ENCODE data around the gene SPRYD4. TPM values are rescaled to one million over a fixed set of nuclear protein-coding genes. Genes with fewer than 3 reads are reported as not detected.
A peak's percentile ranks its signal among the peaks of the same experiment; 100 is the strongest.
"Not testable (repeated sequence)": the region's sequence is repeated elsewhere in the genome, so short reads cannot be mapped to it uniquely, and the experiment has no call there.

The SPRYD4 gene
- polyA plus RNA-seq (ENCODE audit: insufficient read depth in 1 of 5, insufficient read length in 5 of 5, low replicate concordance in 1 of 5): 1 to 10 TPM; 4.0 to 5.8 (median 5.1) TPM
- long read RNA-seq, donor 1, full-length matches to known transcripts: 7 of 7 reads
- long read RNA-seq, donor 1, partial matches to known transcripts: 0 of 7 reads
- long read RNA-seq, donor 1, other reads (novel, unspliced or antisense): 0 of 7 reads
- long read RNA-seq, donor 2, full-length matches to known transcripts: 3 of 3 reads
- long read RNA-seq, donor 2, partial matches to known transcripts: 0 of 3 reads
- long read RNA-seq, donor 2, other reads (novel, unspliced or antisense): 0 of 3 reads
- long read RNA-seq, donor 3, full-length matches to known transcripts: 7 of 7 reads
- long read RNA-seq, donor 3, partial matches to known transcripts: 0 of 7 reads
- long read RNA-seq, donor 3, other reads (novel, unspliced or antisense): 0 of 7 reads
- long read RNA-seq, donor 4, full-length matches to known transcripts: 3 of 3 reads
- long read RNA-seq, donor 4, partial matches to known transcripts: 0 of 3 reads
- long read RNA-seq, donor 4, other reads (novel, unspliced or antisense): 0 of 3 reads
- long read RNA-seq, donor 5, full-length matches to known transcripts: 12 of 12 reads
- long read RNA-seq, donor 5, partial matches to known transcripts: 0 of 12 reads
- long read RNA-seq, donor 5, other reads (novel, unspliced or antisense): 0 of 12 reads
- long read RNA-seq, donor 6, full-length matches to known transcripts: 10 of 10 reads
- long read RNA-seq, donor 6, partial matches to known transcripts: 0 of 10 reads
- long read RNA-seq, donor 6, other reads (novel, unspliced or antisense): 0 of 10 reads
- long read RNA-seq, donor 7, full-length matches to known transcripts: 9 of 9 reads
- long read RNA-seq, donor 7, partial matches to known transcripts: 0 of 9 reads
- long read RNA-seq, donor 7, other reads (novel, unspliced or antisense): 0 of 9 reads
- long read RNA-seq, donor 8, full-length matches to known transcripts: 4 of 4 reads
- long read RNA-seq, donor 8, partial matches to known transcripts: 0 of 4 reads
- long read RNA-seq, donor 8, other reads (novel, unspliced or antisense): 0 of 4 reads

DNA sequence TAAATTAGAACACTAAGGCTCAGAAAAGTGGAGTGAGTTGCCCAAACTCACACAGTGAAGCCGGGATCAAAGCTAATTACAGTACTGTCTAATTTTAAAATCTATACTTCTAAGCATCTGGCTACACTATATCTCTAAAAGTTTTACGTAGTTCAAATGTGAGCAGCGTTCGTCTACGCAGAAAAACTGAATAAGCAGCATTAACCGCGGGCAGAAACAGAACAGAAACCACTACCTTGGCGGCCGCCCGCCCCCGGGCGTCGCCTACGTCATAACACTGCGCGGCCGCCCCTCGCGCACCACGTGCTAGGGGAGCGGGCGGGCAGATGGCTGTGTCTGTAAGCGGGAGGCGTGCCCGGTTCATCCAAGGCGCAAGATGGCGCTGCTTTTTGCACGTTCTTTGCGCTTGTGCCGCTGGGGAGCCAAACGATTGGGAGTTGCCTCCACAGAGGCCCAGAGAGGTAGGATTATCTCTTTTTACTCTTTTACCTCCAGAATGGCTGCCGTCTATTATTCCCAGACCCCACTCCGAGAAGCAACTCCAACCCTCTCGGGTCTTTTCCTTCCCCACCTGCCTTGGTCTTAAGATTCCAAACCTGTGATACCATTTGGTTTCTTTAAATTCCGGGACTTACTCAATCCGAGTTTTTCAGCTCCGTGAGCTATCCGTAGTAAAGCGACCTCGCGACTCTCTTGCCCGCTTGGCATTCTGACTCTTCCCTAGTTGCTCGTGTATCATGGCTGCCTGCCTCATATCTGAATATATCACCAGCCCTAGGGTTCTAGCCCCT lies at the start of gene SPRYD4:
Gene SPRYD4, plus strand, starts transcription at position 363 of the 791 bp plus-strand sequence. Its CDS starts 14 bp downstream, at position 377.
- peak; percentile 92 for DNase-seq

DNA sequence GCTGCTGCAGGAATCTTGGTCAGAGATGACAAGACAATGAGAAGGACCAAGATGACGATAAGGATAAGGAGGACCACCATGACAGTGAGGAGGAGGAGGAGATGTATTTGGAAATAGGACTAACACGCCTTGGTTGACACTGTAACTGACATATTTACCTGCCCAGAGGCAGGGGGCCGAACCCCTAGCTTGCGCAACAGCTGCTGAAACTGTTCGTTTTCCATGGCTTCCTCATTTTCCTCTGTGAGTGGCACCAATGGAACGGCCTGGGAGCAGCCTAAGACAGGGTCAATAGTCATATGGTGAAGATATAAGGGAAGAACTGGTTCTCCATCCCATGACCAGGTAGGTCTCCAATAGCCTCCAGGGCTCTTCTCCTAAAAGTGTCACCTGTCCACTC lies 48.0 kb upstream of the SPRYD4 start:
- no peak for DNase-seq

DNA sequence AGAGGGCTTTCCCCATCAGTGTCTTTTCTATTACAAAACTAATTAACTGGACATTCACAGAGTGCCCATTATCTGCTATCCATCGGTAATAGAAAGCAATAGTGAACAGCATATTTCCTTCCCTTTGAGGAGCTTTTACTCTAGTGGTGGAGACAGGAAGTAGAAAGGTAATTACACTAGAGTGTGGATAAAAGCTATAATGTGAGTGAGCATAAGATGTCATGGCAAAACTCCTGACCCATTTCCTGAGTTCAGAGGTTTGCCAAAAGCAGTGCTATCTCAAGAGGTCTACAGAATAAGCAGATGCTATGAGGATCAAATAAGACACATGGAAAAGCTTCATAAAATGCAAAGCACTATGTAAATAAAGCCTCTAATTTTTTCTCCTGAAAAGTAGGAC lies 43.2 kb upstream of the SPRYD4 start:
- no peak for DNase-seq

DNA sequence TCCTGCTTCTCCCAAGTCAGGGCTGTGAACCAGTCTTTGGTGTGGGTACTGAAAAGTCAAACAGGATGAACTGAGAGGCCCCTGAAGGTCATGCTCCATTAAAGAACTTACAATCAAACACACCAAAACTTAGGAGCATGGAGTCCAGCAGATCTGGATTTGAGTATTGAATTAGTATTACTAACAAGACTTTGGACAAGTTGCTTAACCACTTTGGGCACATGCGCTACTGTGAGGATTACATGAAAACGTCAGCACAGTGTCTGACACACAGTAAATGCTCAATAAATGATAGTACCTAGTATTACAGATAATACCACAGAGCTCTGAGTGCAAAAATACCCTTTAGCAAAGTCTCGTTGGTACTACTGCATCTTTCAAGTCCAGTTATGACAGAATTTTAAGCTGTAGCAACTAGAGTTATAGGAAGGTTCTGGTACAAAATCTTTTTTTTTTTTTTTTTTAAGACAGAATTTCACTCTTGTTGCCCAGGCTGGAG lies 42.4 kb upstream of the SPRYD4 start:
- no peak for DNase-seq

DNA sequence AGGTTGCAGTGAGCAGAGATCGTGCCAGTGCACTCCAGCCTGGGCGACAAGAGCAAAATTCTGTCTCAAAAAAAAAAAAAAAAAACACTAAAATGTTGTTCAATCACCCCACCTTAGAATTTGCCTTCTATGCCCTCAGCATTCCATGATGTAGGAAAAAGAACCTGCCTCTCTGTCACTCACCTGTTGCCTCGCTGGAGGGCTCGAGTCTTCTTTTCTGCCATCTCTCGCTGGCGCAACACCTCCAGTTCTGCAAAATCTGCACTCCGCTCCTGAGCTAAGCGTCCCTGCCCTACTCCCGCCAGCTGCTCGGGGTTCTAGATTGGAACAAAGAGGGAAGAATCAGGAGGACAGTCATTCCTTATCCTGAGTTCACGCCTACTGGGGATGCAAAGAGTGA lies 37.1 kb upstream of the SPRYD4 start:
- no peak for DNase-seq

DNA sequence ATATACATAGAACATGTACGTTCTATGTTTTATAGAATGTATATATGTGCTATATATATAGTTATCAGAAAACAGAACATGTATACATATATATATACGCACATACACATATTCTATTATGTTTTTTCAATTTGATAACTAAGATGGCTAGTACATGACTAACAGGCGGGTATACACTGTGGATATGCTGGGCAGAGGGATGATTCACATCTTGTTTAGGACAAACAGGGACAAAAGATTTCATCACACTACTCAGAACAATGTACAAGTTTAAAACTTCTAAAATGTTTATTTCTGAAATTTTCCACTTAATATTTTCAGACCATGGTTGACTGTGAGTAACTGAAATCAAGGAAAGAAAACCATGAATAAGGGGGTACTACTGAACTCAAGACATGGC lies 36.5 kb upstream of the SPRYD4 start:
- no peak for DNase-seq

DNA sequence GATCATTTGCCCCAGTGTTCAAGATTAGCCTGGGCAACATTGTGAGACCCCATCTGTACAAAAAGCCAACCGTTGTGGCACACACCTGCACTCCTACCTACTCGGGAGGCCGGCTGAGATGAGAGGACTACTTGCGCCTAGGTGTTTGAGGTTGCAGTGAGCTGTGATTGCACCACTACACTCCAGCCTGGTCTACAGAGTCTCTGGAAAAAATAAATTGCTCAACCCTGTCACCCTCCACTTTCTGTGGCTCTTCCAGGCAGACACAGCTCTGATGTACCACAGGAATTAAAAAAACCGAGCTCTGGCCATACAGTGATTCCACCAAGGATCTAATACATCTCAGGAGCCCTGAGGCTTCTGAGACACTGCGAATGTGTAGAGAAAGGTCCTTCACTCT lies 33.5 kb upstream of the SPRYD4 start:
- no peak for DNase-seq

DNA sequence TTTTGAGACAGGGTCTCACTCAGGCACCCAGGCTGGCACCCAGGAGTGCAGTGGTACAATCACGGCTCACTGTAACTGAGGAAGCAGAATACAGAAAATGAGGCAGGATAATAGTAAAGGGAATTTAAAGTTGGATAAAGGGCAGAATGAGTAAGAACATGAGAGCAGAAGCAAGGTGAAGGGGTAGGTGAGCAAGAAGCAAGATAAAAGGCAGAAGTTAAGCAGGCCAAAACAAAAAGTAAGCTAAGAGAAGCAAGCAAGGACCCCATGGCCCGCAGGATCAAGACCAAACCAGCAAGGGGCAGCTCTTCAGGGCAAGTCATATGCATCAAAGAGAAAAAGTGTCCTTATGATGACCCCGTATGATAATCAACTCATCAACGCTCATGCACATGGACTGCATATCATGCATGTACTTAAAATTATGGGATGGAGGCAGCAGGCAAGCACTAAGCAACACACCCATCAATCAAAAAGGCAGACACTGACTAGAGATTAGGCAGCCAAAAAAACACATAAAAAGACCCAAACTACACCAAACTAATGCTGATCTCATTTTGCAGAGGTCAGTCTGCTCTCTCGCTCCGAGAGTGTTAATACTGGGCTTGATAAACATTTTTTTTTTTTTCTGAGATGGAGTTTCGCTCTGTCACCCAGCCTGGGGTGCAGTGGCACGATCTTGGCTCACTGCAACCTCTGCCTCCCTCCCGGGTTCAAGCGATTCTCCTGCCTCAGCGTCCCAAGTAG lies 30.8 kb upstream of the SPRYD4 start:
- no peak for DNase-seq

DNA sequence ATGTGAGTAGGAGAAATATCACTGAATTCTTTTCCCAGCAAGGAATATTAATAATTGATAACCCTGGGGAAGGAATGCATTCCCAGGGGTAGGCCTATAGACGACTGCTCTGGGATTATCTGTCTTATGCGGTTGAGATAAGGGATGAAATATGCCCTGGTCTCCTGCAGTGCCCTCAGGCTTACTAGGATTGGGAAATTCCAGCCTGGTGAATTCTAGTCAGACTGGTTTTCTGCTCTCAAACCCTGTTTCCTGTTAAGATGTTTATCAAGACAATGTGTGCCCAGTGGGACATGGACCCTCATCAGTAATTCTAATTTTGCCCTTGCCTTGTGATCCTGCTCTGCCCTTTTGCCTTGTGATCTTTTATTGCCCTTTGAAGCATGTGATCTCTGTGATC lies 25.2 kb upstream of the SPRYD4 start:
- not testable (repeated sequence) for DNase-seq

DNA sequence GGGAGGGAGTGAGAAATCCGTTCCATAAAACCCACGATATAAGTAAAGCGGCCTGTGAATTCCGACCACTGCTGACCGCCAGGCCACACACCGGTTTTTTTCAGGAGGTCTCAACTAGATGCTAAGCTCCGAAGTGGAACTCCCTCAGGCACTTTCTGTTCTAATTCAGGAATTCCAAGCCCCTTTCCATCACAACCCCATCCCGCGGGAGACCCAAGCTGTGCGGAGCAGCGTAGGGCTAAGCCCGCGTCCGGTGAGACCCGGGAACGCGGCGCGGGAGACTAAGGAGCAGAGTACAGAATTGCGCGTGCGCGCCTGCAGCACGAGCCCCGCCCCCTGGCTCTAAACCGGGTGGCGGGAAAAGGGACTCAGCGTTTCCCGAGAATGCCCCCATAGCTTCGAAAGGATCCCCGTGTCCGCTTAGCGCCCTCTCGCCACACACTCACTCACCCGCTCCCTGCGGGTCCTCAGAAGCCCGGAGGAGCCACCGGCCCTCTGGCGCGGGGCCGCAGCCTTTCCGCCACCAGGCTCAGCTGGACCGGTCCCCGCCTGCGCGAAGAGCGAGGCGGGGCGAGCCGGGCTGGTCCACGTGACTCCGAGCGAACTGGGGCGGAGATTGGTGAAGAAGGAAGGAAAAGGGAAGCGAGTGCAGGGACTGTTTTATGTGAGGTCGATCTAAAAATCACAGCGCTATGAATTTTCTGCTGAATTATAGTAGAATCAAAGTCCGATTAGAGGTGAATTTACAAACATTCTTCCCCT lies 19.3 kb upstream of the SPRYD4 start, which contains the start of gene TIMELESS:
Gene TIMELESS, minus strand, starts transcription at position 567 of the 762 bp plus-strand sequence. CDS start 15,256 bp downstream, outside the sequence.
- peak; percentile 93 to 94 for DNase-seq

DNA sequence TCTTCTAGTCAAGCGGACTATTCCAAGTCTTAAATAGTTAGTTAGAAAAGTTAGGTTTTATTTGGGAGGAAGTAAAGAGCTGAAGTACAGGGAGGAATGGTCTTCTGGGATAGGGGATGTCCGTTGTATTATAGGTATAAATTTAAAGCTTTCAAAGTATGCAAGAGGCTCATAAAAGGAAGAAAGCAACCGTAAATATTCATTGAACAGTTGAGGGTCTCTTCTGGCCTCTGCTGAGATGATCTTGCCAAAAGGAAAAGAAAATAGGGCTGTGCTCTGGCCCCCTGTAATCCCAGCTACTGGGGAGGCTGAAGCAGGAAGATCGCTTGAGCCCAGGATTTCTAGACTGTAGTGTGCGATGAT lies 18.8 kb upstream of the SPRYD4 start:
- DNase-seq: no peak

DNA sequence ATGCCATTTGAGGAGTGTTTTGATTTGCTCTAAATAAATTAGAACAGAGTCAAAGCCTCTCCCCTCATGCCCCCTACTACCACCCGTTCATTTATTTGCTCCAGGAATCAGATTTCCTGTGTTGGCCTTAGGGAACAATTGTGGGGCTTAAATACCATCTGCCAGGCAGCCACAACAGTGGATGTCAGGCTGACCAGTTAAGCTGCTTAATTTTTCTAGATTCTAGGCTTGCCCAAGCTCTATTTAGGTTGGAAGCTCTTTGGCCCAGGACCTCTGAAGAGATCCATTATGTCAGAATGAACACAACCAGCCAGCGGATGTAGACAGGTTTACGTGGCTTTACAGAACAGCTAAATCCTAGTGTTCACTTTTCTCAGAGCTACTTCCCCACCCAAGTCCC lies 18.1 kb upstream of the SPRYD4 start:
- no peak for DNase-seq

DNA sequence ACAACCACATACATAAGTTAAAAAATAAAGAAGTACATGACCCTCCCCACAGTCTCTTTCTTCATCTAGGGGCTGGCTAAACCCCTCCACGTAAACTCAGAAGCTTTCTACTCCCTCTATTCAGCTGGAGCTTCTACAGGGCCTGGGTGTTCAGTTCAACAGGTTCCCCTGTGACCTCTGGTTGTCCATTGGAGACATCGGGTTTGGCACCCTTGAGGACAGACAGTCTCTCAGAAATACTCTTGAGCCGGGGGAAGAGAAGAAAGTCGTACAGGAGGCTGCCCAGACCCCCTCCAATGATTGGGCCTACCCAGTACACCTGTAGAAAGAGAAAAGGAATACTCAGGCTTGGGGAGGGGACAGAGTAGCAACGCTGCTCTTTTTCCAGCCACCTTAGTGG lies 17.2 kb upstream of the SPRYD4 start:
- DNase-seq: no peak

DNA sequence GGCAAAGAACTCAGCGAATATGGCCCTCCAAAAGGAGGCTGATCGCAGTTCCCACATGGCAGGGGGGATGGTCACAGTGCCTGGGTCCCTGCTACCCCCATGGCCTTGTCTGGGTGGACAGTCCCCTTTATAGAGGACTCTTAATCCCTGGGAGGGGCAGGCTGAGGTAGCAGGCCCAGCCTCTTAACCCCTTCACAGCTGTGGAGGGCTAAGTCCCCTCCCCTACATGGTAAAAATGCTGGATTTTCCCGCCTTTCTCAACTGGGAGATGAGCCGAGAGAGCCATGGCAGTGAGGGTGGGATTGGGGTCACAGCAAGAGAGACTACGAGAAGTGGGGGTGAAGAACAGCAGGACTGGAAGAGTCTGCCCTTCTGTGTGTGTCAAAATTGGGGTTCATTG lies 13.8 kb upstream of the SPRYD4 start, which contains the start of gene MIP:
Gene MIP, minus strand, starts transcription at position 101 of the 400 bp plus-strand sequence. Its CDS starts 44 bp downstream, at position 57.
- no peak for DNase-seq

DNA sequence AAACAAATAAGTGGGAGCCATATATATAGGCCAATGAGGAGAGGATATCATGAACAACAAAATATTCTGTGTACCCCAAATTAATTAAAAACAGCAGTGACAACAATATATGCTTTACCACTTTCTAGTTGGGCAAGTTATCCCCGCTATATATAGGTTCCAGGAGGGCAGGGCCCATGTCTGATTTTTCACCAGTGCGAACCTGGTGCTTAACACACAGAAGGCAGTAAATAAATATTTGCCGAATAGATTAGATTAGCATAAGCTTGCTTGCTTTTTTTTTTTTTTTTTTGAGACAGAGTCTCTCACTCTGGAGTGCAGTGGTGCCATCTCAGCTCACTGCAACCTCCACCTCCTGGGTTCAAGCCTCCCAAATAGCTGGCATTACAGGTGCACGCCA lies 10.6 kb upstream of the SPRYD4 start:
- DNase-seq: no peak

DNA sequence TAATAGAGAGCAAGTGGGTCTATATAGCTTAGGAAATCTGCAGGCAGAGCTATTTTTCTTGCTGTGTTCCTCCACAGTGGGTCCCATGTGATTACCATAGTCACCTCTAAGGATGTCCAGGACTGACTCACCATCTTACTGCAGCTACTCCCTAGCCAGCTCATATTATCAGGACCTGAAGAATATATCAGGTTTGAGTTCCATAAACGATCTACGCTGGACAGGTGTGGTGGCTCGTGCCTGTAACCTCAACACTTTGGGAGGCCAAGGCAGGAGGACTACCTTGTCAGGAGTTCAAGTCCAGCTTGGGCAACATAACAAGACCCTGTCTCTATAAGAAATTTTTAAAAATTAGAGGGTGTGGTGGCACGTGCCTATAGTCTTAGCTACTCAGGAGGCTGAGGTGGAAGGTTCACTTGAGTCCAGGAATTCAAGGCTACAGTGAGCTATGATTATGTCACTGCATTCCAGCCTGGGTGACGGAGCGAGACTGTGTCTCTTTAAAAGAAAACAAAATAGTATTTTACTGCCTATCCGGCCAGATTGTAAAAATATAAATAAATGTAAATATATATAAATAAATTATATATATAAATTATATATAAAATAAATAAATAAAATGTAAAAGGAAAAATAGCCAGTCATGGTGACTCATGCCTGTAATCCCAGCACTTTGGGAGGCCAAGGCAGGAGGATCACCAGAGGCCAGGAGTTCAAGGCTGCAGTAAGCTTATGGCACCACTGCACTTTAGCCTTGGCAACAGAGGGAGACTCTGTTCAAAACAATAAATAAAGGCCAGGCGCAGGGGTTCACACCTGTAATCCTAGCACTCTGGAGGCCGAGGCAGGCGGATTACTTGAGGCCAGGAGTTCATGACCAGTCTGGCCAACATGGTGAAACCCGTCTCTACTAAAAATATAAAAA lies 6.9 kb upstream of the SPRYD4 start:
- DNase-seq: no peak

DNA sequence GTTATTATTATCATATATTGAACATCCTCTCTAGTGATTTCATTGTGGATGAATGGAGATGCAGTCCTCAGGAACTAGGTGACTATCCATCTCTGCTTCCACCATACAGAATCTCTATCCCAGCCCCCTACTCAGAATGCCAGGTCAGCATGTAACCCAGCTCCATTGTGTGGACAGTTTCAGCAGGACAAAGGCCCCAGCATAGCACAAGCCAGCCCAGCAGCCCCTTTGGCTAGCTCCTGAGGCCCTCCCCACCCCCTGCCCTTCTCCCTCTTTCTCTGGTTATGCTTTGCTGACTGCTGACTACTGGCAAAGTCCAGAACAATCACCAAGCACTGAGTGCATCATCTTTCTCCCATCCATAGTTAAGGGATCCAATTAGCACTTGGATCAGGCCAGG lies 5.8 kb upstream of the SPRYD4 start:
- no peak for DNase-seq
